Loucy (cell line): ENCODE results near the gene RANBP3L.

Experiments used
- CTCF ChIP-seq: fragments of 200-600 bp; sonication (generic); conservative IDR thresholded peaks from 2 replicates; pipeline ENCODE4 v1.5.1; 2014; ENCODE audit warnings: mild to moderate bottlenecking, antibody characterized with exemption, low read length
- EZH2phosphoT487 ChIP-seq: fragments of 200-600 bp; IDR thresholded peaks from 2 replicates; pipeline ENCODE4 v1.6.1; 2018; ENCODE audit warnings: antibody characterized with exemption, mild to moderate bottlenecking, moderate library complexity, borderline replicate concordance

GRCh38 chr5:36236801-36237200 is 64.9 kb downstream of the RANBP3L start:
- TF ChIP-seq CTCF (no peak), EZH2phosphoT487 (no peak)
